Dendritic cell treated with granulocyte-macrophage colony-stimulating factor and Interleukin-4, amounts not matched to agents 40 ng/mL and 50 ng/mL, for 4 days (primary cell): ENCODE results near the gene SIX5.
"Not testable (repeated sequence)": the region's sequence is repeated elsewhere in the genome, so short reads cannot be mapped to it uniquely, and the experiment has no call there.

Source experiments
- H3K27ac Mint-ChIP-seq: one replicate; pipeline ENCODE4 v1.8.0; 2022; ENCODE audit warnings: mild to moderate bottlenecking, mixed read lengths
- H3K27me3 Mint-ChIP-seq: one replicate; pipeline ENCODE4 v1.8.0; 2022; ENCODE audit warnings: mild to moderate bottlenecking, mixed read lengths
- H3K36me3 Mint-ChIP-seq: one replicate; pipeline ENCODE4 v1.8.0; 2022; ENCODE audit warnings: low read depth, mixed read lengths
- H3K4me1 Mint-ChIP-seq: one replicate; pipeline ENCODE4 v1.8.0; 2022; ENCODE audit warnings: low read depth, mixed read lengths
- H3K4me3 Mint-ChIP-seq: one replicate; pipeline ENCODE4 v1.8.0; 2022; ENCODE audit warnings: mild to moderate bottlenecking, moderate library complexity, mixed read lengths
- H3K9me3 Mint-ChIP-seq: one replicate; pipeline ENCODE4 v1.8.0; 2022; ENCODE audit warnings: mixed read lengths
- intact Hi-C: fragments of 100-400 bp; cut with micrococcal nuclease; formaldehyde crosslinking; loops from one replicate; pipeline ENCODE4 v1.15.0; 2022

SIX5 gene

GRCh38 chr19:45764945-45765701 is 3.9 kb downstream of the SIX5 start:
- Mint-ChIP-seq H3K4me1 (peaks cover 24% of the 10 kb centered on the region), H3K4me3 (no peak overlapping the region), H3K9me3 (no peaks in the 10 kb centered on the region), H3K27ac (no peak overlapping the region), H3K36me3 (peaks cover 8% of the 10 kb centered on the region), H3K27me3 (peaks cover 85% of the 10 kb centered on the region)
- intact Hi-C loops = no loop called here

DNA sequence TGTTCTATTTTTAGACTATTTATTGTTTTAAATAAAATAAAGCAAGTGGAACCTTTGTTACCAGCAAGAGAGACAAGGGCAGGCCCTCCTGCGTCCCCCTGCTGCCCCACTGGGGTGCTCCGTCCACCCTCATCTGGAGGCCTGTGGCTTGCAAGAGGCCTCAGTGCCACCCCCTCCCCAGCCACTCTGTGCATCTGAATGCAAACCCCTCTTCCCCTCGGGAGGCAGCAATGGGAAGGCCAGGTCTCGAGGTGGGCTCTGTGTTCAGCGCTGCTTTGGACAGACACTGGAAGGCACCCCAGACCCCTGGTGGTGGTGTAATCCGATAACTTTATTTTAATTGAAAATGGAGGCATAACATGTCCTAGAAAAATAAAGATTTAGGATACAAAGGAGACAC is 4.6 kb downstream of the SIX5 start:
- Mint-ChIP-seq H3K4me1 (peaks cover 19% of the 10 kb centered on the region), H3K27me3 (peaks cover 84% of the 10 kb centered on the region), H3K27ac (no peak overlapping the region), H3K4me3 (no peak overlapping the region), H3K36me3 (peaks cover 7% of the 10 kb centered on the region), H3K9me3 (no peaks in the 10 kb centered on the region)
- intact Hi-C loops = no loop called here

- Mint-ChIP-seq H3K4me3 (no peak overlapping the region), H3K36me3 (peaks cover 3% of the 10 kb centered on the region), H3K27me3 (peaks cover 86% of the 10 kb centered on the region), H3K27ac (no peak overlapping the region), H3K4me1 (peaks cover 13% of the 10 kb centered on the region), H3K9me3 (no peaks in the 10 kb centered on the region)
- intact Hi-C loops = no loop called here
Measured at GRCh38 chr19:45763691-45764294, 5.3 kb downstream of the SIX5 start.

GRCh38 chr19:45762870-45763631 is 6.0 kb downstream of the SIX5 start:
- H3K36me3 Mint-ChIP-seq = no peaks in the 10 kb centered on the region
- no peak overlapping the region for H3K4me3 Mint-ChIP-seq
- H3K4me1 Mint-ChIP-seq = peaks cover 10% of the 10 kb centered on the region
- H3K27ac Mint-ChIP-seq = no peak overlapping the region
- intact Hi-C loops = no loop called here
- peaks cover 88% of the 10 kb centered on the region for H3K27me3 Mint-ChIP-seq
- H3K9me3 Mint-ChIP-seq = no peaks in the 10 kb centered on the region

GRCh38 chr19:45761714-45762113 is 7.3 kb downstream of the SIX5 start:
- no peak overlapping the region for H3K4me3 Mint-ChIP-seq
- no peak overlapping the region for H3K27ac Mint-ChIP-seq
- intact Hi-C loops = no loop called here
- no peaks in the 10 kb centered on the region for H3K4me1 Mint-ChIP-seq
- peaks cover 86% of the 10 kb centered on the region for H3K27me3 Mint-ChIP-seq
- H3K36me3 Mint-ChIP-seq = no peaks in the 10 kb centered on the region
- no peaks in the 10 kb centered on the region for H3K9me3 Mint-ChIP-seq

DNA sequence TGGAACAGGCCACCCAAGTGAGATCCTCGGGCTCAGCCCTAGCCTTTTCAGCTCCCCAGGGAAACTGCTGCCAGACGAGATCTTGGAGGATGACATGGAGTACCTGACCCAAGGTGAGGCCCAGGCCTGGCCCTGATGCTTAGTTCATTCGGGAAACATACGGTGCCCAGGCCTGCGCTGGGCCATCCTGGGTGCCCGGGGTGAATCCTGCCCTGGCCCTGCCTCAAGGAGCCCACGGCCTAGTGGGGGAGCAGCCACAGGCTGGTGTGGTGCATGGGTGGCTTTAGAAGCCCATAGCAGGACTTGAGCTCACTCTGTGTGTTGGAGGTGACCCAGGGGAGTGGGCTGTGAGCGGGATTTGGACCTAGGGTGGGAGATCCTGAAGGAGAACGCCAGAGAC is 10.1 kb downstream of the SIX5 start:
- no peak overlapping the region for H3K4me3 Mint-ChIP-seq
- intact Hi-C loops = no loop called here
- no peaks in the 10 kb centered on the region for H3K9me3 Mint-ChIP-seq
- H3K4me1 Mint-ChIP-seq = no peaks in the 10 kb centered on the region
- H3K36me3 Mint-ChIP-seq = no peaks in the 10 kb centered on the region
- H3K27me3 Mint-ChIP-seq = peaks cover 74% of the 10 kb centered on the region
- H3K27ac Mint-ChIP-seq = no peak overlapping the region

GRCh38 chr19:45757695-45758094 is 11.4 kb downstream of the SIX5 start:
- Mint-ChIP-seq H3K36me3 (no peaks in the 10 kb centered on the region), H3K4me1 (peaks cover 5% of the 10 kb centered on the region), H3K4me3 (no peak overlapping the region), H3K27me3 (peaks cover 67% of the 10 kb centered on the region), H3K9me3 (no peaks in the 10 kb centered on the region), H3K27ac (no peak overlapping the region)
- intact Hi-C loops = no loop called here

- intact Hi-C loops = no loop called here
- no peaks in the 10 kb centered on the region for H3K36me3 Mint-ChIP-seq
- no peak overlapping the region for H3K4me3 Mint-ChIP-seq
Measured at GRCh38 chr19:45754323-45754722, 14.7 kb downstream of the SIX5 start.

DNA sequence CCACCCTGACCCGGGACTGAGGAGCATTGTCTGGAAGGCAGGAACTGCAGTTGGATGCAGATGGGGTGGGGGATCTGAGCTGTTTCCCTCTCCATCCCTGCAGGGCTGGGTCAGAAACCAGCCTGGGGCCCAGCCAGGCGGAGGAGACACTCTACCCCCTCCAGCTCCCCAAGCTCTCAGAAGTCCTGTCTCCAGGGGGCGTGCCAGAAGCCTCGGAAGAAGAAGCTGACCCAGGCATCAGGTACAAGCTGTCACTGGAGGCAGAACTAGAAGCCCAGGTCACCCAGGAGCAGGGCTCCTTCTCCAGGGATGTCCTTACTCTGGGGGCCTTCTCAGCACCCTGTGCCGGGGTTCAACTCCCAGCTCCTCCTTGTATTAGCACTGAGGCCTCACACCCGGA is 15.5 kb downstream of the SIX5 start:
- H3K4me3 Mint-ChIP-seq = no peak overlapping the region
- peaks cover 5% of the 10 kb centered on the region for H3K4me1 Mint-ChIP-seq
- no peaks in the 10 kb centered on the region for H3K36me3 Mint-ChIP-seq
- H3K27me3 Mint-ChIP-seq = peaks cover 56% of the 10 kb centered on the region
- no peaks in the 10 kb centered on the region for H3K9me3 Mint-ChIP-seq
- intact Hi-C loops = no loop called here
- H3K27ac Mint-ChIP-seq = no peak overlapping the region

More at GRCh38 chr19:45754323-45754722, 14.7 kb downstream of the SIX5 start:
- Mint-ChIP-seq H3K4me1 (peaks cover 5% of the 10 kb centered on the region), H3K27me3 (peaks cover 64% of the 10 kb centered on the region), H3K9me3 (no peaks in the 10 kb centered on the region), H3K27ac (no peak overlapping the region)

GRCh38 chr19:45752639-45753038 is 16.4 kb downstream of the SIX5 start:
- no peaks in the 10 kb centered on the region for H3K36me3 Mint-ChIP-seq
- intact Hi-C loops = no loop called here
- no peak overlapping the region for H3K4me3 Mint-ChIP-seq
- no peak overlapping the region for H3K27ac Mint-ChIP-seq
- peaks cover 5% of the 10 kb centered on the region for H3K4me1 Mint-ChIP-seq
- H3K27me3 Mint-ChIP-seq = peaks cover 54% of the 10 kb centered on the region
- no peaks in the 10 kb centered on the region for H3K9me3 Mint-ChIP-seq

DNA sequence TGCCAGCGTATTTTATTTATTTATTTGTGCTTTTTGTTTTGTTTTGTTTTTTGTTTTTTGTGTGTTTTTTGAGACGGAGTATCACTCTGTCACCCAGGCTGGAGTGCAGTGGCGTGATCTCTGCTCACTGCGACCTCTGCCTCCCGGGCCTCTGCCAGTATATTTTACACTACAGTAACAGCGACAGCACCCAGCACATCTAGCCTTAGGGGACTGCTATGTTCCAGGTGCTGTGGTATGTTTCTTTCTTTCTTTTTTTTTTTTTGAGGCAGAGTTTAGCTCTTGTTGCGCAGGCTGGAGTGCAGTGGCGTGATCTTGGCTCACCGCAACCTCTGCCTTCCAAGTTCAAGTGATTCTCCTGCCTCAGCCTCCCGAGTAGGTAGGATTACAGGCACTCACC is 17.6 kb downstream of the SIX5 start:
- H3K9me3 Mint-ChIP-seq, H3K4me1 Mint-ChIP-seq, H3K27ac Mint-ChIP-seq, H3K36me3 Mint-ChIP-seq, intact Hi-C loops, H3K4me3 Mint-ChIP-seq: not testable (repeated sequence)
- H3K27me3 Mint-ChIP-seq = peaks cover 54% of the 10 kb centered on the region

GRCh38 chr19:45747513-45747912 is 21.5 kb downstream of the SIX5 start:
- intact Hi-C loops = no loop called here
- peaks cover 69% of the 10 kb centered on the region for H3K27me3 Mint-ChIP-seq
- H3K27ac Mint-ChIP-seq = no peak overlapping the region
- H3K9me3 Mint-ChIP-seq = no peaks in the 10 kb centered on the region
- H3K36me3 Mint-ChIP-seq = no peaks in the 10 kb centered on the region
- no peak overlapping the region for H3K4me3 Mint-ChIP-seq
- no peaks in the 10 kb centered on the region for H3K4me1 Mint-ChIP-seq

- Mint-ChIP-seq H3K36me3 (no peaks in the 10 kb centered on the region), H3K4me3 (no peak overlapping the region), H3K4me1 (no peaks in the 10 kb centered on the region), H3K27me3 (peaks cover 70% of the 10 kb centered on the region), H3K9me3 (no peaks in the 10 kb centered on the region), H3K27ac (no peak overlapping the region)
- intact Hi-C loops = no loop called here
Measured at GRCh38 chr19:45746866-45747265, 22.2 kb downstream of the SIX5 start.

DNA sequence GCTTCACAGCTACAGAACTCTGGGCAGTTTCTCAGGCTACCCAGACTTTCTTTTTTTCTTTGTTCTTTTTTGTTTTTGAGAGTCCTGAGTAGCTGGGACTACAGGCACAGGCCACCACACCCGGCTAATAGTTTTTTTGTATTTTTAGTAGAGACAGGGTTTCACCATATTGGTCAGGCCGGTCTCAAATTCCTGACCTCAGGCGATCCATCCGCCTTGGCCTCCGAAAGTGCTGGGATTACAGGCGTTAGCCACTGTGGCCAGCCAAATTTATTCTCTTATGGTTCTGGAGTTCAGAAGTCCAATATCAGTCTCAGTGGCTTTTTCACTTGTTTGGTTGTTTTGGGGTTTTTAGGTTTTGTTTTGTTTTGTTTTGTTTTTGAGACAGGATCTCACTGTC is 23.4 kb downstream of the SIX5 start:
- intact Hi-C loops = no loop called here
- H3K4me1 Mint-ChIP-seq = no peaks in the 10 kb centered on the region
- H3K4me3 Mint-ChIP-seq = no peak overlapping the region
- no peak overlapping the region for H3K27ac Mint-ChIP-seq
- H3K27me3 Mint-ChIP-seq = peaks cover 62% of the 10 kb centered on the region
- H3K36me3 Mint-ChIP-seq = no peaks in the 10 kb centered on the region
- H3K9me3 Mint-ChIP-seq = no peaks in the 10 kb centered on the region
